HCT116 (cell line): ENCODE results near the gene WNK2. TPM values are rescaled to one million over a fixed set of nuclear protein-coding genes. Genes with fewer than 3 reads are reported as not detected.

Experiments
- ATAC-seq: fragments of 200-7000 bp; cut with Tn5 transposase; 2 replicates; pipeline ENCODE4 v1.9.1; 2020; ENCODE audit warnings: mild to moderate bottlenecking, moderate library complexity
- BruUV-seq: library from RNA; stranded (reverse); fragments of 400-500 nt; replicated peaks from 2 replicates; lab custom pipeline; 2021; lab: Mats Ljungman, UMichigan
- CTCF ChIA-PET: fragments of 300-600 bp; sonication (Branson Sonifier 250); formaldehyde crosslinking; loops from one replicate; lab custom pipeline; 2021; ENCODE audit warnings: antibody characterized with exemption; lab: Charles Lee
- POLR2A ChIA-PET: fragments of 300-600, 350-600 bp; sonication (Branson Sonifier 250); formaldehyde crosslinking; loops from one replicate; lab custom pipeline; 2021; ENCODE audit warnings: antibody characterized with exemption; lab: Charles Lee
- RAD21 ChIA-PET, 2 experiments: fragments of 300-600 bp; sonication (Branson Sonifier 250); formaldehyde crosslinking; loops; one replicate each; lab custom pipeline; 2023; ENCODE audit warnings: low total read pairs in 2 of 2; ENCODE audit not compliant: uncharacterized antibody in 2 of 2, unreplicated experiment in 2 of 2, low non-redundant PET in 1 of 2; lab: Charles Lee
- DNase-seq: peaks from one replicate; pipeline ENCODE4 v3.0.0-alpha.2; 2010; ENCODE audit warnings: low read depth, low spot score
- H2AFZ ChIP-seq: fragments of 200-600 bp; shearing (Covaris generic), sonication (generic); 2 replicates; pipeline ENCODE4 v1.6.1; 2017; ENCODE audit warnings: low read depth, mixed run types, mixed read lengths, antibody characterized with exemption, low read length; ENCODE audit not compliant: poor library complexity, severe bottlenecking
- H3K27ac ChIP-seq: 2 replicates; pipeline ENCODE4 v1.5.1; 2012; ENCODE audit warnings: low read depth, low read length
- H3K27me3 ChIP-seq: fragments of 200-600 bp; sonication (generic); 2 replicates; pipeline ENCODE4 v1.6.1; 2016; ENCODE audit warnings: mixed run types, low read length, mixed read lengths; ENCODE audit not compliant: insufficient read depth
- H3K36me3 ChIP-seq, 2 experiments: fragments of 200-500 bp in 1 of 2; fragments of 200-600 bp in 1 of 2; sonication (Bioruptor generic) in 1 of 2; sonication (generic) in 1 of 2; 2 replicates each; pipeline versions ENCODE4 v1.5.1 to v1.6.1; 2014 to 2016; ENCODE audit warnings: low read length in 2 of 2, inconsistent platforms in 1 of 2, mixed read lengths in 1 of 2, mixed run types in 1 of 2; ENCODE audit not compliant: insufficient read depth in 2 of 2, control insufficient read depth in 1 of 2
- H3K4me1 ChIP-seq, 2 experiments: fragments of 200-600 bp in 1 of 2; sonication (generic) in 1 of 2; 2 replicates each; pipeline versions ENCODE4 v1.5.1 to v1.6.1; 2012 to 2017; ENCODE audit warnings: low read length in 2 of 2, inconsistent platforms in 1 of 2, mild to moderate bottlenecking in 1 of 2, mixed read lengths in 1 of 2, mixed run types in 1 of 2, moderate library complexity in 1 of 2; ENCODE audit not compliant: insufficient read depth in 2 of 2, control insufficient read depth in 1 of 2
- H3K4me2 ChIP-seq: fragments of 200-600 bp; sonication (generic); 2 replicates; pipeline ENCODE4 v1.6.1; 2017; ENCODE audit warnings: mixed run types, low read length, mixed read lengths
- H3K4me3 ChIP-seq, 2 experiments: fragments of 200-600 bp in 1 of 2; sonication (generic) in 1 of 2; replicated peaks in 1 of 2; 2 replicates each; pipeline ENCODE4 v1.5.1; 2011 to 2016; ENCODE audit warnings: low read length in 2 of 2, control low read depth in 1 of 2, low read depth in 1 of 2, mild to moderate bottlenecking in 1 of 2, mixed read lengths in 1 of 2, mixed run types in 1 of 2
- H3K79me2 ChIP-seq: fragments of 200-600 bp; sonication (generic); 2 replicates; pipeline ENCODE4 v1.6.1; 2017; ENCODE audit warnings: mild to moderate bottlenecking, mixed run types, low read length, moderate library complexity, mixed read lengths; ENCODE audit not compliant: insufficient read depth
- H3K9ac ChIP-seq: fragments of 200-600 bp; sonication (generic); 2 replicates; pipeline ENCODE4 v1.6.1; 2016; ENCODE audit warnings: low read length, mixed read lengths
- H3K9me2 ChIP-seq: fragments of 200-600 bp; sonication (generic), shearing (Covaris generic); 2 replicates; pipeline ENCODE4 v1.6.1; 2017; ENCODE audit warnings: mixed run types, mild to moderate bottlenecking, moderate library complexity; ENCODE audit not compliant: insufficient read depth
- H3K9me3 ChIP-seq, 2 experiments: fragments of 200-500 bp in 1 of 2; fragments of 200-600 bp in 1 of 2; sonication (Bioruptor generic) in 1 of 2; sonication (generic) in 1 of 2; 2 replicates each; pipeline ENCODE4 v1.6.1; 2014 to 2017; ENCODE audit warnings: low read length in 2 of 2, mixed read lengths in 2 of 2, inconsistent platforms in 1 of 2, low read depth in 1 of 2, mild to moderate bottlenecking in 1 of 2, mixed run types in 1 of 2, moderate library complexity in 1 of 2; ENCODE audit not compliant: control insufficient read depth in 1 of 2, insufficient read depth in 1 of 2
- H4K20me1 ChIP-seq: fragments of 200-600 bp; sonication (generic), shearing (Covaris generic); 2 replicates; pipeline ENCODE4 v1.6.1; 2017; ENCODE audit warnings: mixed run types, mild to moderate bottlenecking, moderate library complexity; ENCODE audit not compliant: insufficient read depth
- CBX3 ChIP-seq: IDR thresholded peaks from 2 replicates; pipeline ENCODE4 v1.6.1; 2012; ENCODE audit warnings: low read depth
- ELF1 ChIP-seq: IDR thresholded peaks from 2 replicates; pipeline ENCODE4 v1.6.1; 2012; ENCODE audit warnings: low read depth, borderline replicate concordance
- EZH2 ChIP-seq: fragments of 200-600 bp; sonication (generic); IDR thresholded peaks from 2 replicates; pipeline ENCODE4 v1.6.1; 2017; ENCODE audit warnings: antibody characterized with exemption, mixed run types
- JUND ChIP-seq: IDR thresholded peaks from 2 replicates; pipeline ENCODE4 v1.6.1; 2012
- POLR2AphosphoS5 ChIP-seq: IDR thresholded peaks from 2 replicates; pipeline ENCODE4 v1.6.1; 2011; ENCODE audit warnings: mild to moderate bottlenecking, low read depth, low read length, moderate library complexity
- RAD21 ChIP-seq: IDR thresholded peaks from 2 replicates; pipeline ENCODE4 v1.6.1; 2012; ENCODE audit warnings: low read depth, mild to moderate bottlenecking
- SP1 ChIP-seq: IDR thresholded peaks from 2 replicates; pipeline ENCODE4 v1.6.1; 2012; ENCODE audit warnings: low read depth
- ZNF274 ChIP-seq: fragments of 200-500 bp; sonication (Bioruptor generic); IDR thresholded peaks from 2 replicates; pipeline ENCODE4 v1.6.1; 2014; ENCODE audit warnings: mild to moderate bottlenecking, low read depth, low read length, inconsistent platforms
- intact Hi-C: fragments of 100-400 bp; cut with micrococcal nuclease; formaldehyde crosslinking; loops from 2 replicates; pipeline ENCODE4 v1.10.0; 2022
- total RNA-seq: library from RNA; stranded (reverse); gene quantifications from one replicate; pipeline ENCODE4 v1.2.1, GENCODE V29; 2021; ENCODE audit not compliant: unreplicated experiment
- TF ChIP-seq, protein P1 (sequence below): IDR thresholded peaks from 2 replicates; pipeline ENCODE4 v1.6.1; 2011; ENCODE audit warnings: mild to moderate bottlenecking, low read length, moderate library complexity; ENCODE audit not compliant: insufficient replicate concordance; ENCODE audit errors: extremely low read depth
- TF ChIP-seq, protein P2 (sequence below): IDR thresholded peaks from 2 replicates; pipeline ENCODE4 v1.6.1; 2012; ENCODE audit warnings: low read depth

WNK2 gene
- total RNA-seq, 1 experiment from 2014 or later: 24.4 TPM

DNA sequence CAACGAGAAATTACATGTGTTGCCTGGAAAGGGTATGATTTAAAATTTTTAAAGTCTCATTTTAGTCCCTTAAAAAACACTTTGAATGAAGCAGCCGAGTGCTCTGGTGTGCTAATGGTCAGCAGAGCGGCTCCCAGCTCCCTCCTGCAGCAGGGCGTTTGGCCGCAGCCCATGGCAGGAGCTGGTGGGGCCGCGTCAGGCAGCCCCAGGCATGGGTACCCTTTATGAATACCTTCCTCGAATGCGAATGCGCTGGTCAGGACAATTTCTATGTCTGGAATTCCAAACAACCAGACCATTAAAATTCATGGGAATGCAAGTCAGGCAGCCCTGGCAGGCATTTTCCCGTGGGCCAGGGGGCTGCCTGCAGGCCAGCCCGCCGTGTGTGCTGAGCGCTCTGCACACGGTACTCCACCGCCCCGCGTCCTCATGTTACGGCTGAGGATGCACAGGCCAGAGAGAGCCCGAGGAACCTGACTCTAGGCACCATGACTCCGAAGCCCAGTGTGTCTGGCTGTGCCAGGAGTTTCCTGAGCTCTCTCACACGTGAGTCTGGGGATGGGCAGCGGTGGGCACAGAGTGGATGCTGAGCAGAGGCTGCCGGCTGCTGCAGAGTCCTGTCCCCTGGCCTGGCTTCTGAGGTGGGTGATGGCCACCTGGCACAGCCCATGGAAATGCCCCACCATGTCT lies 123.7 kb downstream of the WNK2 start:
- no peaks in the 10 kb centered on the region for H3K27me3 ChIP-seq
- CTCF ChIA-PET: no interaction called here
- no TSS peak for BruUV-seq
- no peak overlapping the region for H3K9ac ChIP-seq
- ATAC-seq (no peak), DNase-seq (no peak)
- H3K4me2 ChIP-seq: no peak overlapping the region
- H3K9me2 ChIP-seq: no peaks in the 10 kb centered on the region
- no peak overlapping the region for H3K27ac ChIP-seq
- H3K4me3 ChIP-seq: no peak overlapping the region
- intact Hi-C loops: loop anchor here (10.0 kb wide), 1 partner anchor 257 kb away; no protein-coding TSS in a partner anchor
- no peak for TF ChIP-seq CBX3
- TF ChIP-seq, protein P1, sequence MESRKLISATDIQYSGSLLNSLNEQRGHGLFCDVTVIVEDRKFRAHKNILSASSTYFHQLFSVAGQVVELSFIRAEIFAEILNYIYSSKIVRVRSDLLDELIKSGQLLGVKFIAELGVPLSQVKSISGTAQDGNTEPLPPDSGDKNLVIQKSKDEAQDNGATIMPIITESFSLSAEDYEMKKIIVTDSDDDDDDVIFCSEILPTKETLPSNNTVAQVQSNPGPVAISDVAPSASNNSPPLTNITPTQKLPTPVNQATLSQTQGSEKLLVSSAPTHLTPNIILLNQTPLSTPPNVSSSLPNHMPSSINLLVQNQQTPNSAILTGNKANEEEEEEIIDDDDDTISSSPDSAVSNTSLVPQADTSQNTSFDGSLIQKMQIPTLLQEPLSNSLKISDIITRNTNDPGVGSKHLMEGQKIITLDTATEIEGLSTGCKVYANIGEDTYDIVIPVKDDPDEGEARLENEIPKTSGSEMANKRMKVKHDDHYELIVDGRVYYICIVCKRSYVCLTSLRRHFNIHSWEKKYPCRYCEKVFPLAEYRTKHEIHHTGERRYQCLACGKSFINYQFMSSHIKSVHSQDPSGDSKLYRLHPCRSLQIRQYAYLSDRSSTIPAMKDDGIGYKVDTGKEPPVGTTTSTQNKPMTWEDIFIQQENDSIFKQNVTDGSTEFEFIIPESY: no peak
- TF ChIP-seq EZH2: no peak
- H3K9me3 ChIP-seq: no peaks in the 10 kb centered on the region
- no peaks in the 10 kb centered on the region for H4K20me1 ChIP-seq
- H3K4me1 ChIP-seq: peaks cover under 1 to 4% of the 10 kb centered on the region in 2 experiments
- POLR2A ChIA-PET: no interaction called here
- RAD21 ChIA-PET: no interaction called here
- H3K36me3 ChIP-seq: no peaks in the 10 kb centered on the region
- no peaks in the 10 kb centered on the region for H3K79me2 ChIP-seq
- no peak overlapping the region for H2AFZ ChIP-seq

DNA sequence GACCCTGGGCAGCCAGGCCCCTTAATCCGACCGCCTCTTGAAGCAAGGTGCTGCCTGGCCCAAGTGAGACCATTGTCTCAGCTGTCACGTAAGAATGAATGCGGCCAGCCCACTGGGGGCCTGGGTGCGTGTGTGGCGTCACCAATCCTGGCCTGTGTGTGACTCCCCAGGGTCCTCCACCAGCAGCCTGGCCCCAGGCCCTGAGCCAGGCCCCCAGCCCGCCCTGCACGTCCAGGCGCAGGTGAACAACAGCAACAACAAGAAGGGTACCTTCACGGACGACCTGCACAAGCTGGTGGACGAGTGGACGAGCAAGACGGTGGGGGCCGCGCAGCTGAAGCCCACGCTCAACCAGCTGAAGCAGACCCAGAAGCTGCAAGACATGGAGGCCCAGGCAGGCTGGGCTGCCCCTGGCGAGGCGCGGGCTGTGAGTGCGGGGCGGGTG lies 124.2 kb downstream of the WNK2 start:
- H3K4me2 ChIP-seq: no peak overlapping the region
- H2AFZ ChIP-seq: no peak overlapping the region
- BruUV-seq: no TSS peak
- H3K79me2 ChIP-seq: no peaks in the 10 kb centered on the region
- ATAC-seq: no peak
- no peak overlapping the region for H3K4me3 ChIP-seq
- no peaks in the 10 kb centered on the region for H3K9me2 ChIP-seq
- ChIA-PET RAD21 (no interaction called here), POLR2A (no interaction called here), CTCF (no interaction called here)
- no peaks in the 10 kb centered on the region for H3K9me3 ChIP-seq
- H3K27me3 ChIP-seq: no peaks in the 10 kb centered on the region
- DNase-seq: no peak
- H3K4me1 ChIP-seq: peaks cover 6 to 10% of the 10 kb centered on the region in 2 experiments
- no peak overlapping the region for H3K27ac ChIP-seq
- H3K9ac ChIP-seq: no peak overlapping the region
- no peaks in the 10 kb centered on the region for H4K20me1 ChIP-seq
- no peaks in the 10 kb centered on the region for H3K36me3 ChIP-seq
- intact Hi-C loops: loop anchor here (10.0 kb wide), 1 partner anchor 257 kb away; no protein-coding TSS in a partner anchor
- no peak for TF ChIP-seq POLR2AphosphoS5
- no peak for TF ChIP-seq ZNF274
- TF ChIP-seq, protein P2, sequence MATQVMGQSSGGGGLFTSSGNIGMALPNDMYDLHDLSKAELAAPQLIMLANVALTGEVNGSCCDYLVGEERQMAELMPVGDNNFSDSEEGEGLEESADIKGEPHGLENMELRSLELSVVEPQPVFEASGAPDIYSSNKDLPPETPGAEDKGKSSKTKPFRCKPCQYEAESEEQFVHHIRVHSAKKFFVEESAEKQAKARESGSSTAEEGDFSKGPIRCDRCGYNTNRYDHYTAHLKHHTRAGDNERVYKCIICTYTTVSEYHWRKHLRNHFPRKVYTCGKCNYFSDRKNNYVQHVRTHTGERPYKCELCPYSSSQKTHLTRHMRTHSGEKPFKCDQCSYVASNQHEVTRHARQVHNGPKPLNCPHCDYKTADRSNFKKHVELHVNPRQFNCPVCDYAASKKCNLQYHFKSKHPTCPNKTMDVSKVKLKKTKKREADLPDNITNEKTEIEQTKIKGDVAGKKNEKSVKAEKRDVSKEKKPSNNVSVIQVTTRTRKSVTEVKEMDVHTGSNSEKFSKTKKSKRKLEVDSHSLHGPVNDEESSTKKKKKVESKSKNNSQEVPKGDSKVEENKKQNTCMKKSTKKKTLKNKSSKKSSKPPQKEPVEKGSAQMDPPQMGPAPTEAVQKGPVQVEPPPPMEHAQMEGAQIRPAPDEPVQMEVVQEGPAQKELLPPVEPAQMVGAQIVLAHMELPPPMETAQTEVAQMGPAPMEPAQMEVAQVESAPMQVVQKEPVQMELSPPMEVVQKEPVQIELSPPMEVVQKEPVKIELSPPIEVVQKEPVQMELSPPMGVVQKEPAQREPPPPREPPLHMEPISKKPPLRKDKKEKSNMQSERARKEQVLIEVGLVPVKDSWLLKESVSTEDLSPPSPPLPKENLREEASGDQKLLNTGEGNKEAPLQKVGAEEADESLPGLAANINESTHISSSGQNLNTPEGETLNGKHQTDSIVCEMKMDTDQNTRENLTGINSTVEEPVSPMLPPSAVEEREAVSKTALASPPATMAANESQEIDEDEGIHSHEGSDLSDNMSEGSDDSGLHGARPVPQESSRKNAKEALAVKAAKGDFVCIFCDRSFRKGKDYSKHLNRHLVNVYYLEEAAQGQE: no peak
- no peak for TF ChIP-seq RAD21
- TF ChIP-seq, protein P1: no peak
- no peak for TF ChIP-seq ELF1
- TF ChIP-seq JUND: no peak
- TF ChIP-seq SP1: no peak
